ENCODE measurements around the gene TBC1D16. TPM values are rescaled to one million over a fixed set of nuclear protein-coding genes. Genes with fewer than 3 reads are reported as not detected.

Gene TBC1D16
- total RNA-seq, 1 donor, result 0.52 TPM

DNA sequence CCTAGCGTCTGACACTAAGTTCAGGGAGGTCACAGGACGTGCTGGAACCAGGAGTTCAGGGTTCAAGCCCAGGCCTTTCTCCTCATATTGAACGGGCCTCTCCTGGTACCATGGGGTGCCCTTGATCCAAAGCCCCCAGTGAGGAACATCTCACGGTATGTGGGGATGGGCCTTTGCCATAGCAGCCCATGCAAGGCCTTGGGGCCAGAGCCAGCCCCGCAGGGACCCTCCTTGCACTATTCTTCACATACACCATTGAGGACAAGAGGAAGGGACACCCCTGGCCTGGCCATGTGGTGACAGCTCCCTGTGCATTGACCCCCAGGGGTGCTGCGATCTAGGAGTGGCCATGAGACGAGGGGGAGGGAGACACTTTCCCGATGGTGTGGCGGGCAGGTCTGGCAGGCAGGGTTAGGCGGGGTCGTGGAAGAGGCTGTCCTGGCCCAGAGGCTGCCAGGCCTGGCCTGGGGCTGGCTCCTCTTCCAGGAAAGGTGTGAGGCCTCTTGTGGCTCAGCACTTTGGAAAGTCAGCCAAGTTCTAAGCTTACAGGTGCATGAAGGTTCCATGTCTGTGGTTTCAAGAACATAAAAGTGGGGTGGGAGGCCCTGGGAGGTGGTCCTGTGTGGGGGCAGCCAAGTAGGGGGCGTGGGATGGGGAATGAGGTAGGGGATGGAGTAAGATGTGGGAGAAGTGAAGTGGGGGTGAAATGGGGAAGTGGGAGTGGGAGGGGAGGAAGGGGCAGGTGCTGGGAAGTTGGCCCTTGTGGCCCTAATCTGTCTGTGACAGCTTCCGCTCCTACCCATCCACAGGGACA, 107.8 kb downstream of the TBC1D16 start:
- H3K27me3 ChIP-seq (ENCODE audit: insufficient read depth, low read length), result peaks cover 9% of the 10 kb centered on the region
- no peaks in the 10 kb centered on the region for H3K9me3 ChIP-seq (ENCODE audit: low read depth, low read length)
- no peak overlapping the region for H3K4me3 ChIP-seq (ENCODE audit: low read length)
- no peaks in the 10 kb centered on the region for H3K4me1 ChIP-seq (ENCODE audit: insufficient read depth, low read length)

- Histone ChIP-seq H3K27me3 (ENCODE audit: insufficient read depth, low read length) (peaks cover 9% of the 10 kb centered on the region), H3K9me3 (ENCODE audit: low read depth, low read length) (no peaks in the 10 kb centered on the region), H3K4me3 (ENCODE audit: low read length) (no peak overlapping the region), H3K4me1 (ENCODE audit: insufficient read depth, low read length) (no peaks in the 10 kb centered on the region)
Measured at GRCh38 chr17:79927136-79927661, 108.5 kb downstream of the TBC1D16 start.

DNA sequence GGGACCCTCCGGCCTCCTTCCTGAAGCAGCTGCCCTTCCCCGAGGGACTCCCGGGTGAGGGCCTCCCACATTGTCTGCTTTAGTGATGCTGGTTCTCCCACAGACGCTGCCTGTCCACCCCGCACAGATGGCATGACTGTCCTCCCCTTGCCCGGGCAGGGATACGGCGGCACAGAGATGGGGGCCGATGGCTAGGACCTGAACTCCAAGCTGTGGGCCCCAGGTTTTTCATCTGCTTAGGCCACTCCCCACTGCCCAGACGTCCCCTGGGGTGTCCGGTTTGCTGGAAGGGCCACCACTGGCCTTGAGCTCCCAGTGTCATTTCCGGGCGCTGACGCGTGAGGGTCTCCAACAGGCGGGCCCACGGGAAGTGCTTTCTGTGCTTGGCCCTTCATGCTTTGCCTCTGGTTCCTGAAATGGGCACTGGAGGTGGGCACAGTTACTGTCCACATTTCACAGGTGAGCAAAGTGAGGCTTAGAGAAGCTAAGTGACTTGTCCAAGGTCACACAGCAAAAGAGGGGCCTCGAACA, 109.0 kb downstream of the TBC1D16 start:
- H3K4me3 ChIP-seq (ENCODE audit: low read length), result no peak overlapping the region
- H3K9me3 ChIP-seq (ENCODE audit: low read depth, low read length), result no peaks in the 10 kb centered on the region
- H3K4me1 ChIP-seq (ENCODE audit: insufficient read depth, low read length), result no peaks in the 10 kb centered on the region
- peaks cover 8% of the 10 kb centered on the region for H3K27me3 ChIP-seq (ENCODE audit: insufficient read depth, low read length)

- Histone ChIP-seq H3K27me3 (ENCODE audit: insufficient read depth, low read length) (peaks cover 3% of the 10 kb centered on the region), H3K9me3 (ENCODE audit: low read depth, low read length) (no peaks in the 10 kb centered on the region), H3K4me3 (ENCODE audit: low read length) (no peak overlapping the region), H3K4me1 (ENCODE audit: insufficient read depth, low read length) (no peaks in the 10 kb centered on the region)
Measured at GRCh38 chr17:79926142-79926604, 109.5 kb downstream of the TBC1D16 start.

GRCh38 chr17:79925242-79925957, 110.3 kb downstream of the TBC1D16 start:
- Histone ChIP-seq H3K4me1 (ENCODE audit: insufficient read depth, low read length) (no peaks in the 10 kb centered on the region), H3K27me3 (ENCODE audit: insufficient read depth, low read length) (no peaks in the 10 kb centered on the region), H3K9me3 (ENCODE audit: low read depth, low read length) (no peaks in the 10 kb centered on the region), H3K4me3 (ENCODE audit: low read length) (no peak overlapping the region)

GRCh38 chr17:79924639-79924976, 111.1 kb downstream of the TBC1D16 start:
- Histone ChIP-seq H3K27me3 (ENCODE audit: insufficient read depth, low read length) (no peaks in the 10 kb centered on the region), H3K9me3 (ENCODE audit: low read depth, low read length) (no peaks in the 10 kb centered on the region), H3K4me3 (ENCODE audit: low read length) (no peak overlapping the region), H3K4me1 (ENCODE audit: insufficient read depth, low read length) (no peaks in the 10 kb centered on the region)

- Histone ChIP-seq H3K9me3 (ENCODE audit: low read depth, low read length) (no peaks in the 10 kb centered on the region), H3K27me3 (ENCODE audit: insufficient read depth, low read length) (no peaks in the 10 kb centered on the region), H3K4me3 (ENCODE audit: low read length) (no peak overlapping the region), H3K4me1 (ENCODE audit: insufficient read depth, low read length) (no peaks in the 10 kb centered on the region)
Measured at GRCh38 chr17:79923974-79924638, 111.6 kb downstream of the TBC1D16 start.

DNA sequence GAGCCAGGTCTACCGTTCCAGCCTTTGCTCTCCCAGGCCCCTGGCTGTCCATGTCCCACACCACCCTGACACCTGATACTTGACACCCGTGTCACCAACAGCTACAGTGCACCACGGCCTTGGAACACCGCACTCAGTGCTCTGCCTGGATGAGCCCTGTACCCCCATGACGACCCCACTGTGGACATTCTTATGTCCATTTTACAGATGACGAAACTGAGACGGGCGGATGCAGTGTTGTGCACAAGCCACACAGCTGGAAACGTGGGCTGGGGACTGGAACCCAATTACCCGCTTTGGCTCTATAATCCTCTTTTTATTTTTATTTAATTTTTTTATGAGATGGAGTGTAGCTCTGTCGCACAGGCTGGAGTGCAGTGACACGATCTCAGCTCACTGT, 112.9 kb downstream of the TBC1D16 start:
- no peaks in the 10 kb centered on the region for H3K9me3 ChIP-seq (ENCODE audit: low read depth, low read length)
- no peak overlapping the region for H3K4me3 ChIP-seq (ENCODE audit: low read length)
- H3K27me3 ChIP-seq (ENCODE audit: insufficient read depth, low read length), result no peaks in the 10 kb centered on the region
- H3K4me1 ChIP-seq (ENCODE audit: insufficient read depth, low read length), result no peaks in the 10 kb centered on the region

- Histone ChIP-seq H3K9me3 (ENCODE audit: low read depth, low read length) (no peaks in the 10 kb centered on the region), H3K4me1 (ENCODE audit: insufficient read depth, low read length) (no peaks in the 10 kb centered on the region), H3K27me3 (ENCODE audit: insufficient read depth, low read length) (no peaks in the 10 kb centered on the region), H3K4me3 (ENCODE audit: low read length) (no peak overlapping the region)
Measured at GRCh38 chr17:79922116-79922601, 113.5 kb downstream of the TBC1D16 start.

DNA sequence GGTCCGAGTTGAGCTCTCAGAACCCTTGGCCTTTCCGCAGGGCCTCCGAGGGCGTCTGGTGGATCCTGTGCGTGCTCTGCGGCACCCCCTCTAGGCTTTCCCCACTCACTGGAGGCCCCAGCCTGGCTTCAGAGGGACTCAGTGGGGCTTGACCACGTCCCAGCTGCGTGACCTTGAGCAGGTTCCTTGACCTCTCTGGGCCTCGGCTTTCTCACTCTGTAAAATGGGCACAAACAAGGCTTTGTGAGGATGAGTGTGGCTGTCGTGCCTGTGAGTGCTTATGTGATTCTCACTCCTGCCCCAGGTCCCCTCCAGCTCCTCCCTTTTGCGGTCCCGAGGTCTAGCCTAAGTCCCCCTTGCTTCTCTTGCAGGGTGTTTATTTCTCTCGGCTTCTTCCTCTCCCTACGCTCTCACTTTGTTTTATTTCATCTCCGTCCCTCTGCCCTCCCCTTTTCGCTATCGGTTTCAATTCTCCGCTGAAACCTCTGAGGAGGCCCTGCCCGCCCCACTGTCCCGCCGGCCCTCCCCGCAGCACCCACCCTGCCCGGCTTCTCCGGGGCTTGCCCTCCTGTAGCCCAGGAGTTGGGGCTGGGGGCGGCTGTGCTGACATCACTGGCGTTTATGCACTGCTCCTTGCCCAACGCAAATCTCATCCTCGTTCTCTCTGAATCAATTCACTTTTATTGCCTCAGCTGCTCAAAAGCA, 114.1 kb downstream of the TBC1D16 start:
- Histone ChIP-seq H3K4me3 (ENCODE audit: low read length) (no peak overlapping the region), H3K9me3 (ENCODE audit: low read depth, low read length) (no peaks in the 10 kb centered on the region), H3K4me1 (ENCODE audit: insufficient read depth, low read length) (no peaks in the 10 kb centered on the region), H3K27me3 (ENCODE audit: insufficient read depth, low read length) (no peaks in the 10 kb centered on the region)

DNA sequence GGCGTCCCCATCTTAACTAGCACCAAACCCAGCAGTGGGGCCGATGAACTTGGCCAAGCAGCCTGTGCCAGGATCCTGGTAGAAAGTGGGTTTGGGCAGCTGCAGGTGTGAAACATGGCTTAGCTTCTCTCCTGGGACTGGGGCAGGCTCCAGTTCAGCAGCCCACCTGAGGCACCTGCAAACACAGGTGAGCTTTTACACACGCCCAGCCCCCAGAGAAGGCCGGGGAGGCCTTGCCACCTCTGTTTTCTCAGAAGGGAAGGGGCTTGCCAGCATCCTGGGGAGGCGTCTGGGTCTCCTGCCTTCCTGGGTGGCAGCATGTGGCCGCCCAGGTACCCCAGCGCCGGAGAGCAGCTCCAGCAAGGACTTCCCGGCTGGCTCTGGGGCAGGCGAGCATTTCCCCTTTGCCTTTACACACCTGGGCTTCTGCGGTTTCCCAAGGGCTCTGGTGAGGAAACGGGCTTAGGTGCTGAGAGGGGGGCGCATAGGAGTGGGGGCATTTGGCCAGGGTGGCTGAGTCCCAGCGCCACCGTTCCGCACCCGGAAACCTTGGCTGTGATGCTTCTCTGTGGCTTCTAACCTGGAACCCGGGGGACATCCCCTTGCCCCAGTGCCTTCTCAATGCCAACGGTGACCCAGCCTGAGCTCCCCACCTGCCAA, 114.8 kb downstream of the TBC1D16 start:
- no peak overlapping the region for H3K4me3 ChIP-seq (ENCODE audit: low read length)
- no peaks in the 10 kb centered on the region for H3K9me3 ChIP-seq (ENCODE audit: low read depth, low read length)
- no peaks in the 10 kb centered on the region for H3K27me3 ChIP-seq (ENCODE audit: insufficient read depth, low read length)
- no peaks in the 10 kb centered on the region for H3K4me1 ChIP-seq (ENCODE audit: insufficient read depth, low read length)

- H3K9me3 ChIP-seq (ENCODE audit: low read depth, low read length), result no peaks in the 10 kb centered on the region
- H3K4me1 ChIP-seq (ENCODE audit: insufficient read depth, low read length), result no peaks in the 10 kb centered on the region
- no peaks in the 10 kb centered on the region for H3K27me3 ChIP-seq (ENCODE audit: insufficient read depth, low read length)
- no peak overlapping the region for H3K4me3 ChIP-seq (ENCODE audit: low read length)
Measured at GRCh38 chr17:79919862-79920720, 115.6 kb downstream of the TBC1D16 start.

DNA sequence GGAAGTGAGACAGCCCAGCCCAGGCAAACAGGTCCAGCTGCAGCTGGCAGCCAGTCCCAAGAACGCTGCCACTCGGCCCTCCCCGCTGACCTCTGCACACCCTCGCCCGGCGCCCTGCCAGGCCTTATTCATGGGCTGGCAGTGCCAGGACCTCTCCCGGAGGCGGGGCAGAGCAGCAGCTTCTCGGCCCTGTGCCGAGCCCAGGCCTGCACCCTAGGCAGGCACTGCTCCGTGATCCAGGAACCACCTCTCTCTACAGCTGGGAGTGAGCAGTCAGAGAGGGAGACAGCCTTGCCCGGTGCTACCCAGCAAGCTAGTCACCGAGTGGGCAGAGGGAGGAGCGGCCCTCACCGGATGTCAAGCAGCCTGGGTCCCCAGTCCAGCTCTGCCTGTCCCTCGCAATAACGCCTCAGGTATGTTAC, 116.5 kb downstream of the TBC1D16 start:
- Histone ChIP-seq H3K4me3 (ENCODE audit: low read length) (no peak overlapping the region), H3K9me3 (ENCODE audit: low read depth, low read length) (no peaks in the 10 kb centered on the region), H3K4me1 (ENCODE audit: insufficient read depth, low read length) (no peaks in the 10 kb centered on the region), H3K27me3 (ENCODE audit: insufficient read depth, low read length) (no peaks in the 10 kb centered on the region)

Data from mononuclear cell (primary cell).